Measurements from ENCODE around the gene NLGN1.

DNA sequence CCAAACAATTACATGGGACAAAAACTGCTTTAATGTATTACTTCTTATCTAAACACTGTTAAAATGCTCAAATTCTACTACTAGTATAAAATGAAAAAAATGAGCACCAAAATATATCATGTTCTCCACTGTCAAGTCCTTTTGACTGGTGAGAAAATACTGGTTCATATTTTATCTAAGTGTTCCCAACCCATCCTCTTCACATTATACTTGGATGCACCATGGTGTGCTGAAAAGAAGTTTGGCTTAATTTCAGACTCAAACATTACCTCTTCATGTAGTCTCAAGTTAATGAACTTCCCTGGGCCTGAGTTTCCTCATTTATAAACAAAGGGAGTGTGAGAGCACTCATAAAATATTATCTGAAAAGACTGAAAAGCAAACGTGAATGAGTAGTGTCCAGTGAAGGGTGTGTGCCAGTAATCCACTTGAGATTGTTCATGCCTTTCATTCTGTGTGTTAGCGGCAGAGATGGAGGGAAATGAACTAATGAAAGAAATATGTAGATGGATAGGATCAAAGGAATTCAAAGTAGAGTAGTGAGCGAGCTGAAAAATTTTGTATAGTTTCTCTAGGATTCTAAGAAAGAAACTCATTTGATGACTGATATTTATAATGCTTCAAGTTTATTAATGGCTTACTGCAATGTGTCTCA is 263.2 kb downstream of the NLGN1 start:
- TF ChIP-seq ZNF780A (CRISPR knock-in tag; IDR thresholded peaks at IDR 0.05) (no peak), HIVEP1 (CRISPR knock-in tag; IDR thresholded peaks at IDR 0.05) (no peak), PHF8 (IDR thresholded peaks at IDR 0.05; ENCODE audit: borderline replicate concordance, low read length) (no peak), MEIS2 (IDR thresholded peaks at IDR 0.05; ENCODE audit: partially characterized antibody) (no peak), JUN (IDR thresholded peaks at IDR 0.05; ENCODE audit: borderline replicate concordance, low read depth, low read length) (no peak), JUN (CRISPR knock-in tag; IDR thresholded peaks at IDR 0.05; ENCODE audit: borderline replicate concordance) (no peak), NCOR1 (IDR thresholded peaks at IDR 0.05) (no peak), POLR2A (conservative IDR thresholded peaks at IDR 0.05) (no peak), RBM14 (IDR thresholded peaks at IDR 0.05; ENCODE audit: borderline replicate concordance, insufficient read depth, low read depth, low read length) (no peak)
- TF ChIP-seq, protein P1, sequence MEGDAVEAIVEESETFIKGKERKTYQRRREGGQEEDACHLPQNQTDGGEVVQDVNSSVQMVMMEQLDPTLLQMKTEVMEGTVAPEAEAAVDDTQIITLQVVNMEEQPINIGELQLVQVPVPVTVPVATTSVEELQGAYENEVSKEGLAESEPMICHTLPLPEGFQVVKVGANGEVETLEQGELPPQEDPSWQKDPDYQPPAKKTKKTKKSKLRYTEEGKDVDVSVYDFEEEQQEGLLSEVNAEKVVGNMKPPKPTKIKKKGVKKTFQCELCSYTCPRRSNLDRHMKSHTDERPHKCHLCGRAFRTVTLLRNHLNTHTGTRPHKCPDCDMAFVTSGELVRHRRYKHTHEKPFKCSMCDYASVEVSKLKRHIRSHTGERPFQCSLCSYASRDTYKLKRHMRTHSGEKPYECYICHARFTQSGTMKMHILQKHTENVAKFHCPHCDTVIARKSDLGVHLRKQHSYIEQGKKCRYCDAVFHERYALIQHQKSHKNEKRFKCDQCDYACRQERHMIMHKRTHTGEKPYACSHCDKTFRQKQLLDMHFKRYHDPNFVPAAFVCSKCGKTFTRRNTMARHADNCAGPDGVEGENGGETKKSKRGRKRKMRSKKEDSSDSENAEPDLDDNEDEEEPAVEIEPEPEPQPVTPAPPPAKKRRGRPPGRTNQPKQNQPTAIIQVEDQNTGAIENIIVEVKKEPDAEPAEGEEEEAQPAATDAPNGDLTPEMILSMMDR (IDR thresholded peaks at IDR 0.05 in 2 of 3, conservative IDR thresholded peaks at IDR 0.05 in 1 of 3; ENCODE audit: insufficient read depth in 2 of 3, low read depth in 1 of 3, low read length in 3 of 3) = no peak
